Stimulated activated CD4-positive, alpha-beta T cell treated with anti-CD3 and anti-CD28 coated beads, TNF-alpha, amount 100 ng/mL, for 48 hours (primary cell): Measurements from ENCODE around the gene ADAMTSL3.

Experiments
- DNase-seq, 3 donors: peaks; one replicate each; pipeline ENCODE4 v3.0.0-alpha.2; 2020; ENCODE audit warnings: low read depth in 3 of 3

The ADAMTSL3 gene

GRCh38 chr15:83653639-83654378, at the start of gene ADAMTSL3:
Gene ADAMTSL3, plus strand, starts transcription at chr15:83654123. Its CDS starts 1,639 bp downstream, at chr15:83655762.
- DNase-seq: no peak

DNA sequence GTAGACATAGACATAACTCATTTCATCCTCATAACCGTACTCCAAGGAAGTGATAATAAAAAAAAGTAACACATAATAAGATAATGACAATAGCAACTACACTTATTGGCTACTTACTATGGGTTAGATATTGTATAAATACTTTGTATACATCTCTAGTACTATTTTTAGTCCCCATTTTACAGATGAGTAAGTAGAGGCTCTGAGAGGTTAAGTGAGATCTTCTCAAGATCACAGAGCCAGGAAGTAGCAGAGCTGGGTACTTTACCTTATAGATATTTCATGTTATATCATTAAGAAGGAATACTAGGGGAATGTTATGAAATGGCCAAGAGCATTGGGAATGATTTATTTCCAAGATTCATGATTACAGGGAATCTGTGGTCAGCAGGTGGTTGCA, 49.4 kb upstream of the ADAMTSL3 start:
- DNase-seq: no peak

GRCh38 chr15:83605111-83605945, 48.6 kb upstream of the ADAMTSL3 start:
- no peak for DNase-seq

DNA sequence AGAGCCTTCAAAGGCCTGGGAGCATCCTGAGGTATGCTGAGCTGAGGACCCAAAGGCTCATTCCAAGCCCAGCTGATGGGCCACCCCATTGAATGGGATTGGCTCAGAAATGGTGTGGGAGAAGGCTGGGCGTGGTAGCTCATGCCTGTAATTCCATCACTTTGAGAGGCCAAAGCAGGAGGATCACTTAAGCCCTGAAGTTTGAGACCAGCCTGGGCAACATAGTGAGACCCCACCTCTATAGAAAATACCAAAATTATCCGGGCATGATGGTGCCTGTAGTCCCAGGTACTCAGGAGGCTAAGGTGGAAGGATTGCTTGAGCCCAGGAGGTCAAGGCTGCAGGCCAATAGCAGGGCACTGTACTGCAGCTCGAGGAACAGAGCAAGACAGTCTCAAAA, 43.8 kb upstream of the ADAMTSL3 start:
- no peak for DNase-seq

GRCh38 chr15:83610901-83611685, 42.8 kb upstream of the ADAMTSL3 start:
- DNase-seq: no peak

DNA sequence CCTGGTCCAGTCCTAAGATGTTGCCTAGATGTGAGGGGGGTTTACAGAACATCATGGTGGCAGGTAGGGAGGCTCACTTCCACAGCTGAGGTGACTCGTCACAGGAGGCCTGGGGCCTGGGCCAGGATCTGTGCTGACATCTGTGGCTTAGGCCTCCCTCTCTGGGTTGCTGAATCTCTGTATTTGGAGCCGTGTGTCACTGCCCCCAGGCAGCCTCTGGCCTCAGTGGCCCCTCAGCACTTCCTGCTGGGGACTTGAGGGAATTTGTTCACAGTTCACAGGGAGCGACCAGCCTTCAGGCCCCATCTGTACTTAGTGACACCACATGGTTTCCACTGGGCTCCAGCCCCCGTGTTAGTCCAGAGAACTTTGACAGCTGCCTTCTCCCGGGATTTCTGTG, 41.7 kb upstream of the ADAMTSL3 start:
- DNase-seq: no peak

GRCh38 chr15:83612898-83613635, 40.9 kb upstream of the ADAMTSL3 start:
- DNase-seq: no peak

DNA sequence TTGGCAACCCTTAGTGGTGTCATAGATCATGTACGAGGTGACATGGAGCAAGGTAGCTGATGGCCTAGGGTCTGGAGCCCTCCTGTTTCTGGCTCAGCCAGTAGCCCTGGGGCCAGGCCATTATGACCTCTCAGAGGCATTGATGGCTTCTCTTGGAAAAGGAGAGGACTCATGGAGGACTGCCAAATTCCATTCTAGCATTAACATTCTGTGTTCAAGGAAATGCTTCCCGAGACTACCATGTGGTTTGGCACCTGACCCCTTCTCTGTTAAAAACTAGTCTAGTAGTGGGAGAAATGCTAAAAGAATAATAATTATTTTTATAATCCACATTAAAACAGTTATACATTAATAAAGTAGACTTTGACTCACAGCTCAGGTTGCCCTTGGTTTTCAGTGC, 40.2 kb upstream of the ADAMTSL3 start:
- DNase-seq: no peak

GRCh38 chr15:83616840-83617239, 37.1 kb upstream of the ADAMTSL3 start:
- DNase-seq: no peak

DNA sequence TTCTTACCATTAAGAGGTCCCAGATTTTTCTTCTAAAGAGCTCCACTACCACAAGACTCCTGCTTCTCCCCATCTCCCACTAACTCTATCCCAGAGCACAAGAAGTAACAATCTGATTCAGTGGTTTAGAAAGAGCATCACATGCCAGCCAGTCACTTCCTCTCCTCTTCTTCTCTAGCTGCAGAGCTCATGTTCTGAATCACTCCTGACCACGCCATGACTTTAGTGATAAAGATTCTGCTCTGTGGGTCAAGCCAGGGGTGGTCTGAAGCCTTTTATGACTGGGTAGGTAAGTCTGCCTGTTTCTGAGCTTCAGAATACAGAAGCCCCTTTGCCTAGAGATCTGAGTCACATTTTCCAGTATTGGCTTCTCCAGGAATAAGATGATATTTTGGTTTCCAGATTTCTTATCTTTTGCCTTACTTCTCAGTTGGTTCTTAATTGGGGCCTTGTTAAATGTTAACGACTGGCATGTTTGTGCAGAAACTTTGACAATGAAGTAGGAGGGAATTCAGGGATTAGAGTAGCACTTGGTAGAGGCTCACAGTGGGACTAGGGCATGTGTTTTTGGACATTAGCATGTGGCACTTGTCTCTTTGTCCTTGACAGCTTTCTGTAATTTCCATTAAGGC, 27.6 kb upstream of the ADAMTSL3 start:
- DNase-seq: no peak

DNA sequence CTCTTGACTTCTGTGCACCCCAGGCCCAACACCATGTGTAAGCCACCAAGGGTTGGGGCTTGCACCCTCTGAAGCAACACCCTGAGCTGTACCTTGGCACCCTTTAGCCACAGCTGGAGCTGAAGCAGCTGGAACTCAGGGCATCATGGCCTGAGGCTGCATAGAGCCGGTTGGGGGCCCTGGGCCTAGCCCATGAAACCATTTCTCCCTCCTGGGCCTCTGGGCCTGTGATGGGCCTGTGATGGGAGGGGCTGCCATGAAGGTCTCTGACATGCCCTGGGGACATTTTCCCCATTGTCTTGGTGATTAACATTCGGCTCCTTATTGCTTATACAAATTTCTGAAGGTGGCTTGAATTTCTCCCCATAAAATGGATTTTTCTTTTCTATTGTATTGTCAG, 22.4 kb upstream of the ADAMTSL3 start:
- no peak for DNase-seq

DNA sequence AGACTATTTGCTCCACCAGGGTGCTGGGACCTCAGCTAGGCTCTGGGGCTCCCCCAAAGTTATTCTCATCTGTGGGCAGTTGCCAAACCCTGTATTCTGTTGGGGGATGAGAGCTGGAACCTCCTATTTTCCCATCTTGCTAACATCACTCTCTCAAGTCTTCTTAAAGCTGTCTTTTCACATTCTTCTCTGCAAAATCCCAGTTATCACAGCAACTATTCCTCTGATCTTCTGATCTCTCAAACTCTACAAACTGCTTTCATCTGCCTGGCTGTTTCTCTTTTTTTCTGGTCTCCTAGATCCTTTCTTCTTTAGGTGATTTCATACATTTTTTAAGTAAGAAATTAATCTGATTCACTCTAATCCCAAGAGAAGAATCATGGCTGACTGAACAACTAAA, 10.7 kb upstream of the ADAMTSL3 start:
- DNase-seq: no peak

DNA sequence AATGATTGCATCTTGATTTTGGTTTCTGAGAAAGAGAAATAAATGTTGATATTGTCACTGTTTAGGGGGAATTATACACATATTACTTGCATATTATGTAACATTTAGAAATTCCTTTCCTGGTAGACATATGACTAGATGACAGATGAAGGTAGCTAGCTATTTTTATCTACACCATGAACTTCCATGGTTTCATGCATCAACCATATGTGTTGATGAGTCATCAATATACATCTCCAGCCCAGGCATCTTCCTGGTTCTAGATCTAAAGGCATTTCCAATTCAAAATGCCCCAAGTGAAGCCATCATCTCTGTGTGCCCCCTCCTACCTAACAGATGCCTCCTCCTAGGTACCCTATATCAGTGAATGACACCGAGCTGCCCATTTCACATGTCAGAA, 9.5 kb upstream of the ADAMTSL3 start:
- no peak for DNase-seq

DNA sequence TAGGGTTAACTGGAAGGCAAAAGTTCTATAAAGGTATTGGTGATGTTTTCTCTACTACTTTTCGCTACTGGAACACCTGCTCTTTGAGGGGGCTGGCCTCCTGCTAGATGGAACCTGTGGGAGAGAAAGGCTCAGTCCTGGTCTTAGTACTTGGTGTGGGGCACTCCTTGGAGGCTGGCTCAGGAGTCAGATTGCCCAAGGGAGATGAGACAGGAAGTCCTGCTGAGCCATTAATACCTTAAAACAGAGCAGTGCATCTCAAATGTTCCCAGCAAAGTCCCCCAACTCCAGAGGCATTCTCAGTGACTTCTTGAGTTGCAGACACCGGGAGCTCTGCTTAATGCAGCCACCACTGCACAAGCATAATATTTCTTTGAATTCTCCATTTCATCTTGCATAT, 3.1 kb upstream of the ADAMTSL3 start:
- DNase-seq: no peak

DNA sequence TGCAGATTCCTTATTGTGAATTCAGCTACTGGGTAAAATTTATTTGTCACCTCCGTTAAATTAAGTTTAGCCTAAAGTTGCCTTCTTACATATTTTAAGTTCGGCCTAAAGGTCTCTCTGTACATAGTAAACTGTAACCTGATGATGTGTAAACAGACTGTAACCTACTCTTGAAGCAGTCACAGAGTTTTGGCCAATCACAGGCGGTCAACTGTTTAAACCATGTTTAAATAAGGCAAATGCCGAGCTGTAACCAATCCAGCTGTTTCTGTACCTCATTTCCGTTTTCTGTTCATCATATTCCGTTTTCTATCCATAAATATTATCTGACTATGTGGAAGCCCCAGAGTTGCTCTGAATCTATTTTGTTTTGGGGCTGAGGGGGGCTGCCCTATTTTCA, 2.4 kb upstream of the ADAMTSL3 start:
- no peak for DNase-seq

GRCh38 chr15:83652626-83653204, 1.2 kb upstream of the ADAMTSL3 start:
- no peak for DNase-seq

- DNase-seq: no peak
Observed at GRCh38 chr15:83653288-83653638, 660 bp upstream of the ADAMTSL3 start.

GRCh38 chr15:83654379-83655236, 685 bp downstream of the ADAMTSL3 start:
- no peak for DNase-seq

- no peak for DNase-seq
Observed at GRCh38 chr15:83655237-83655616, 1.3 kb downstream of the ADAMTSL3 start.

GRCh38 chr15:83656192-83656591, 2.3 kb downstream of the ADAMTSL3 start:
- no peak for DNase-seq
